ENCODE results near the gene GPR158. TPM values are rescaled to one million over a fixed set of nuclear protein-coding genes. Genes with fewer than 3 reads are reported as not detected.
"Not testable (repeated sequence)": the region's sequence is repeated elsewhere in the genome, so short reads cannot be mapped to it uniquely, and the experiment has no call there.

The GPR158 gene
- polyA plus RNA-seq, 4 donors = 0.25 to 0.44 (median 0.32) TPM

DNA sequence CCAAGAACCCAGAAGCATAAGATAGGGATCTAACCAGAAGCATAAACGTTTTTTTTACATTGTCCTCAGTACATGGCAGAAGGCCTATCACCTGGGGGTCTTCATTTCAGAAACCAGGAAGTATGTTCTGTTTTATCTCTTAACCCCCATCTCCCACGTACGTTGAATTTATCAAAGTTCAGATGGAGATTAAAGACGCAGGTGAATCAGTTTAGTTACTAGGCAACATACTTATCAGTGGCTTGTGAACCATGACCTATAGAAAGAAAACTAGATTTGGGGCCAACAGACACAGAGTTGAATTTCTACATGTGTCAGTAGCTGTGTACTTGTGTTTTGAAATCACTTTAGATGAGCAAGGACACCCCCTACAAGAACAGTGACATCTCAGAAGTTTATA, 122.7 kb downstream of the GPR158 start:
- no peak for DNase-seq (ENCODE audit: low read depth in 4 of 4, low spot score in 3 of 4)

DNA sequence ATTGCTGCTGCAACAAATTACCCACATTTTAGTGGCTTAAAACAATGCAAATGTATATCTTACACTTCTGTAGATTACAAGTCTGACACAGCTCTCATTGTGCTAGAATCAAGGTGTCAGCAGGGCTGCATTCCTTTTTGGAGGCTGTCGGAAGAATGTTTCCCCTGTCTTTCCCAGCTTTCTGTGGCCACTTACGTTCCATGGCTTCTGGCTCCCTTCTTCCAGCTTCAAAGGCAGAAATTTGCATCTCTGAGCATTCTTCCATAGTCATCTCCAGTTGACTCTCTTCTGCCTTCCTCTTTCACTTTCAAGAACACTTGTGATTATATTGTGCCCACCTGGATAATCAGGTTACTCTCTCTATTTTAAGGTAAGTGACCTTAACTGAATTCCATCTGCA, 125.3 kb downstream of the GPR158 start:
- no peak for DNase-seq (ENCODE audit: low read depth in 4 of 4, low spot score in 3 of 4)

DNA sequence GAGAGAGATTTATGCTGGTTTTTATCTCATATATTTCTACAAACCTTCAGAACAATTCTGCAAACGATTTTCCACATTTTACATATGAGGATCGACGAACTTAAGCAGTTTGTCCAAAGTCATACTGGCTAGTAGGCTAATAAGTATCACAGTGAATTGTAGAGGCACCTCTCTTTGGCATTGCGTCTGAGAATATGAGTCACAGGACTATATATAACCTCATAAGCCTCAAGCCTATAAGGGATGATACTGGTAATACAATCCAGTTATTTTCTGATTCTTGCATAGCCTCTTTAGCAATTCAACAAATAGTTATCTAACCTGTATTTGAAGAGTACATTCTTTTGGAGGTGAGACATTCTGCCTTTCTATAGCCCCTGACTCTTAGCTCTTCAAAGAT, 129.8 kb downstream of the GPR158 start:
- DNase-seq (ENCODE audit: low read depth in 4 of 4, low spot score in 3 of 4) = no peak

DNA sequence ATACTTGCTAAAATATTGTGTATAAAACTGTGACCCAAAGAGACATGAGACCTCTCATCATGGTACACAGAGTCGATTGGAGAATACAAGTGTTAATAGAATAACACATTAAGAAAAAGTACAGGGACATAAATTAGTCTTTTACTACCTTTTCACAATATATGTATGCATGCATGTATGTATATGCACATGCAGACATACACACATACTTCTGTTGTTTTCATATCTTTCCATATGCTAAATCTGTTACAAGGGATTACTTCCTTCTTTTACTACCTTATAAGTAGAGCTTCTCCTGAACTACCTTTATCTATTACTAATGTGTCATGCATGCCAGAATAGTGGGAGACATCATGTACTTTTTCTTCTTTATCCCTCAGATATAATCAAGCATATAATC, 131.6 kb downstream of the GPR158 start:
- DNase-seq (ENCODE audit: low read depth in 4 of 4, low spot score in 3 of 4) = no peak

DNA sequence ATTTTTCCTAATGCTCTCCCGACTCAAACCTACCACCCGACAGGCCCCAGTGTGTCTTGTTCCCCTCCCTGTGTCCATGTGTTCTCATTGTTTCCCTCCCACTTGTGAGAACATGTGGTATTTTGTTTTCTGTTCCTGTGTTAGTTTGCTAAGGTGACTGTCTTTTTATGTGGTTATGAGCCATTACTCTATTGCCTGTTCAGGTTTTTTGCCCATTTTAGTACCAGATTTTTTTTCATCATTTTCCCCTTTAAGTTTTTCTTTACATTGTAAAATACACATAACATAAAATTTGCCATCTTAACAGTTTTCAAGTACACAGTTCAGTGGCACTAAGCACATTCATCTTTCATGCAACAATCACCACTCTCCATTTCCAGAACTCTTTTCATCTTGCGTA, 133.5 kb downstream of the GPR158 start:
- DNase-seq (ENCODE audit: low read depth in 4 of 4, low spot score in 3 of 4) = no peak

DNA sequence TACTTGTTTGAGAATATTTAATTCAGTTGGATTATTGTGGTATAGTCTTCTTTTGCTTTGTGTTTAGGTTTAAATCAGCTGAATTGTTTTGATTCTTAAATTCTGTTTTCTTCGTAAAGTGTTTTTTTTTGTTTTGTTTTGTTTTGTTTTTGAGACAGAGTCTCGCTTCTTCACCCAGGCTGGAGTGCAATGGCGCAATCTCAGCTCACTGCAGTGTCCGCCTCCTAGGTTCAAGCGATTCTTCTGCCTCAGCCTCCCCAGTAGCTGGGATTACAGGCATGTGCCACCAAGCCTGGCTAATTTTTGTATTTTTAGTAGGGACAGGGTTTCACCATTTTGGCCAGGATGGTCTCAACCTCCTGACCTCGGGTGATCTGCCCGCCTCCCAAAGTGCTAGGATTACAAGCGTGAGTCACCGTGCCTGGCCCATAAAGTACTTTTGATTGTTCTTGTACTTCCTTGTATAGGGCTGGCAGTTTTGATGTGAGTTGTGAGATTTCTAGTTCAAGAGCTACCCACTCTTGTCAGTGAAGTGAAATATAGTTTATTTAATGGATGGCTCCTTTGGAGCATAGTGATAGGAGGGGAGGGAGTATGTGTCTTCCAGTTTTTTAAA, 142.9 kb downstream of the GPR158 start:
- DNase-seq (ENCODE audit: low read depth in 4 of 4, low spot score in 3 of 4) = not testable (repeated sequence)

DNA sequence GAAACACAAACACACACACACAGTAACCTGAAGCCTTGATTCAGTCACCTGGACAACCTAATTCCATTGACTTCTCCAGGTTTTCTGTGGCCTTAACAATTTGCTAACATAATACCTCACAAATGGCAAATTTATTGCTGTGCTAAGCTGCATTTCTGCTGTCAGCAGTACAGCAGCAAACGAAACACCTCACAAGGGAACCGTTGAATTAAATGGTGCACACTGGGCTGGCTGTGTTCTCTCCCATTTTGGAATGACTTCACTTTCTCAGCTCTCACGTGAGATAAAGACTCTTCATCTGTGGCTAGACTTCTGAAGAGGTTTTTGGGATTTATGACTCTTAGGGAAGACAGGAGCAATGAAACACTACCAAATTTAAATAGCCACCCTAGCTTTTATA, 152.5 kb downstream of the GPR158 start:
- no peak for DNase-seq (ENCODE audit: low read depth in 4 of 4, low spot score in 3 of 4)

DNA sequence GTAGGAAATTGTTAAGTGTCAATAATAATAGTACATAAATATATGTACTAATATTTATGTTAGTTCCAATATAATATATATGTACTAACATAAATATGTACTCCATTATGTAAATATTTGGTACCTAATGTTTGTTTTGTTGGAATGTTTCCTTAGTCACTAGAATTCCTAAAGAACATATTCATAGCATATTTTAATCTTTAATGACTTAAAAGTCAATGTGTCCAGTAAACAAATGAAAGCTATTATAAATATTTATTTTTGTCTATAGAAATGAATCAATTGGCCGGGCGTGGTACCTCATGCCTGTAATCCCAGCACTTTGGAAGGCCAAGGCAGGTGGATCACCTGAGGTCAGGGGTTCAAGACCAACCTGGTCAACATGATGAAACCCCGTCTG, 153.6 kb downstream of the GPR158 start:
- no peak for DNase-seq (ENCODE audit: low read depth in 4 of 4, low spot score in 3 of 4)

DNA sequence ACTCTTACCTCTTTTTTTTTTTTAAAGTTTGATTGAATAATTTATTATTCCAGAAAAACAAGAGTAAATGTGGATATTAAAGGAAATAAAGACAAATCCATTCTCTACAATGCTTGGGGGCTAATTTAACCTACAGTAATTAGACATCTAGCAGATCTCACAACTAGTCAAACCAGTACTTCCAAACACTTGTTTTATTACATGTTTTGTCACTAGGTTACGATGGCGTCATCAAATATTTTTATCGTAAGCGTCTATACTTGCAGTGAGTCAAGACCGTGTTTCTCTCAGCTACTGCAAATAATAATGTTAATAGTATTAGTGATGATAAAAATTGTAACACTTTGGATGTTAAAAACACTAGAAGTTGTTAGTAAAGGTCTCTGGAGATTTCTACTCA, 154.8 kb downstream of the GPR158 start:
- DNase-seq (ENCODE audit: low read depth in 4 of 4, low spot score in 3 of 4) = not testable (repeated sequence)

DNA sequence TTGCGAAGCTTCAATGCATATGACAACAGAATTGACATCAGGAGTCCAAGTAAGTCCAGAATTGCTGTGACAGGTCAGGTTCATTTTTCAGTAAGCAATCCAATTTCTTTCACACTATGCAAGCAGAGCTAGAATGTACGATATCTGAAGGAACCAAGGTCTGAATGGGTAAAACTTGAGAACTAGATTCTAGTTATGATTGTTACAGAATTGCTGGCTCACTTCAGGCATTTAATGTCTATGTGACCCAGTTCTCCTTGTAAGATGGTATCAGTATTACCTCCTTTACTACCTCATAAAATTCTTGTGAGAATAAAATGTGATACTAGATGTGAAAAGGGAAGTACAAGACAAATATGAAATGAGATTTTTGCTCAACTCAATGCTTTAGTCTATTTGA, 159.6 kb downstream of the GPR158 start:
- DNase-seq (ENCODE audit: low read depth in 4 of 4, low spot score in 3 of 4) = no peak

DNA sequence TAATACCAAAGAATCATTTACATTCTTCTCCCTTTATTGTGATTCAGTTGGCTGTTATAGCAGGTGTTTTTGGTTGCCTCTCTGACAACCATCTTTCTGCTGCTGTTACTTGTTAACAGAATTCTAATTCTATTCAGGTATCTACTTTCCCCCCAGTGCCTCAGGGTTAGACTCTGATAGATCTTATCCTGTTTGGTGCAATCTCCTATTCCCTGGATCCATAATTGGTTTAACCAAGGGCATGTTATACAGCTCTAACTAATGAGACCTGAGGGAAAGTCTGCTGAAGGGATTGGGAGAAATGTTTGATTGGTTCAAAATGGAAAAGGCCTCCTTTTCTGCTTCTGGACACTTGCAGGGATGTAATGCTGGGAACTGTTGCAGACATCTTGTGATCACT, 161.5 kb downstream of the GPR158 start:
- no peak for DNase-seq (ENCODE audit: low read depth in 4 of 4, low spot score in 3 of 4)

DNA sequence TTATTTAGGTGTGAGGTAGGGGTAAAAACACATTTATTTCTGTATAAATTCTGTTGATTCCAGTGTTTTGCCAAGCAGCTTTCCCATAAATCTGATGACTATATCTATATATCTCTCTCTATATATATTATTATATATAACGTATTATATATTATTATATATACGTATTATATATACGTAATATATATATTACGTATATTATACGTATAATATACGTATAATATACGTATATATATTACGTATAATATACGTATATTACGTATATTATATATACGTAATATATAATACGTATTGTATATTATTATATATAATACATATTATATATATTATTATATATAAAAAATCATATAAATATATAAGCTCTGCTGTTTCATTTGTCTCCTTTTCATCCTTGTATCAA, 163.5 kb downstream of the GPR158 start:
- DNase-seq (ENCODE audit: low read depth in 4 of 4, low spot score in 3 of 4) = no peak

DNA sequence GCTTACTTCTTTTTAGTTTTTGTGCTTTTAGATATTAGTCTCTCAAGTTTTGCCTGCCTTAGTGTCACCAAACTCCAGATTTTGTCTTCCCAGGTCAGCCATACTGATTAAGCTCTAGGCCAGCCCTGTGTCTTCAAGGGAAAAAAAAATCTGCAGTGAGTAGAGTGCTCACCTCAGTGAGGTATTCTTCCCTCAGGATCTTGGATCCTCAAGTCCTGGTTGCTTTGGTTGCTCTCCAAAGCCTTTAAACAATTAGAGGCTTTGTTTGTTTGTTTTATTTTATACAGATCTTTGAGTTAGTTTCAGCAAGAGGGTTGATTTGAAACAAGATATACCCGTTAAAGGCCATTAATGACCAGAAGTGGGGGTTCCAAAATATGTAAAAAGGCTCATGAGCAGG, 165.2 kb downstream of the GPR158 start:
- DNase-seq (ENCODE audit: low read depth in 4 of 4, low spot score in 3 of 4) = no peak

DNA sequence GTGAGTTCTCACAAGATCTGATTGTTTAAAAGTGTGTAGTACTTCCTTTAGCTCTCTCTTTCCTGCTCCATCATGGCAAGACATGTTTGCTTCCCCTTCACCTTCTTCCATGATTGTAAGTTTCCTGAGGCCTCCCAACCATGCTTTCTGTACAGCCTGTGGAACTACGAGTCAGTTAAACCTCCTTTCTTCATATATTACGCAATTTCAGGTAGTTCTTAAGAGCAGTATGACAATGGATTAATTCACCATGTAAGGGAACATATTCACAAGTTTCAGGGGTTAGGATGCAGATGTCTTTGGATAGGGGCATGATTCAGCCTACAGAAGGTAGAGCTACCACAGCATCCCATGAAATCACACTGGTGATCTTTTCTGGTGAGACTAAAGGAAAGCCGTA, 174.7 kb downstream of the GPR158 start:
- no peak for DNase-seq (ENCODE audit: low read depth in 4 of 4, low spot score in 3 of 4)

DNA sequence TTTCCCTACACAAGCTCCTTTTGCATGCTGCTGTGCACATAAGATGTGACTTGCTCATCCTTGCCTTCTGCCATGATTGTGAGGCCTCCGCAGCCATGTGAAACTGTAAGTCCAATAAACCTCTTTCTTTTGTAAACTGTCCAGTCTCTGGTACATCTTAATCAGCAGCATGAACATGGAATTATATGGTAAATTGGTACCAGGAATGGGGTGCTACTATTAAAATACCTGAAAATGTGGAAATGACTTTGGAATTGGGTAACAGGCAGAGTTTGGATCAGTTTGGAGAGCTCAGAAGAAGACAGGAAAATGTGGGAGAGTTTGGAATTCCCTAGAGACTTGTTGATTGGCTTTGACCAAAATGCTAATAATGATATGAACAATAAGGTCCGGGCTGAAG, 181.8 kb downstream of the GPR158 start:
- no peak for DNase-seq (ENCODE audit: low read depth in 4 of 4, low spot score in 3 of 4)

DNA sequence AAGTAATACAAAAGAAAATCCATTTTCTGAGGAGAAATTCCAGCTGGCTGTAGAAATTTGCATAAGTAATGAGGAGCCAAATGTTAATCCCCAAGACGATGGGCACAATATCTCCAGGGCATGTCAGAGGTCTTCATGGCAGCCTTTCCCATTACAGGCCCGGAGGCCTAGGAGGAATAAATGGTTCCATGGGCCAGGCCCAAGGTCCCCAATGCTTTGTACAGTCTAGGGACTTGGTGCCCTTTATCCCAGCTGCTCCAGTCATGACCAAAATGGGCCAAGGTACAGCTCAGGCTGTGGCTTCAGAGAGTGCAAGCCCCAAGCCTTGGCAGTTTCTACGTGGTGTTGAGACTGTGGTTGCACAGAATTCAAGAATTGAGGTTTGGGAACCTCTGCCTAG, 182.5 kb downstream of the GPR158 start:
- no peak for DNase-seq (ENCODE audit: low read depth in 4 of 4, low spot score in 3 of 4)

DNA sequence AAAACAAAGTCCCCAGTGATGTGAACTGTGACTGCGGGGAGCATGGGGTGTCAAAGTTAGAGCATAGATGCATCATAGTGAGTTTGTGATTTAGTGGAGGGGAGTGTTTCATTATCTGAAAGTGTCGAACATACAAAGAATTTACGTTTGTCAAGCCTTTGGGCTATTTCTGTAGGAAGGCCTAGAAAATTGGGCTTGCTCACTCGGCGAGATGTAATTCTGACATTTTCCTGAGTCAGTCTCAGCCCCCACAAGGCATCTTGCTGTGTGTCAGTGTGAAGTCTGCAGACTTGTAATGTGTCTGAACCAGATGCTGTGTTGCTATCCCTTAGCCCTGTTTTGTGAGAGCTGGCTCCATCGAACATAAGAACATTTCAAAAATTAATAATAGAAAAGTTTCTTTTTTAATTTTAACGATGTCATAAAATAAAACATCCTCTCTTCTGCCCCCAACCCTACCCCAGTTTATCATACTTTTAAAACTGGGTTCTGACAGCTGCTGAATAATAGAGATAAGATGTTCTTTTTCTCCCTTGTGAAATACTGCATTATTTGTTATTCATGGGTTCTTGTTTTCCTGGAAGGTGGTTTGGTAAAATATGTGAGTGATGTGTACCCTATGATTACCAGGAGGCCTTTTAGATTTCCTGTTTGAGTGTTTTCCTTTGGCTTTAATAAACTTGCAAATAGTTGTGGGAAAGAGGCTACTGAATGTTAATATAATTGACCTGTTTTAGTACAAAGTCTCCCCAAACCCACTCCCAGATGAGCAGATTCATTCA, 207.4 kb downstream of the GPR158 start:
- no peak for DNase-seq (ENCODE audit: low read depth in 4 of 4, low spot score in 3 of 4)

DNA sequence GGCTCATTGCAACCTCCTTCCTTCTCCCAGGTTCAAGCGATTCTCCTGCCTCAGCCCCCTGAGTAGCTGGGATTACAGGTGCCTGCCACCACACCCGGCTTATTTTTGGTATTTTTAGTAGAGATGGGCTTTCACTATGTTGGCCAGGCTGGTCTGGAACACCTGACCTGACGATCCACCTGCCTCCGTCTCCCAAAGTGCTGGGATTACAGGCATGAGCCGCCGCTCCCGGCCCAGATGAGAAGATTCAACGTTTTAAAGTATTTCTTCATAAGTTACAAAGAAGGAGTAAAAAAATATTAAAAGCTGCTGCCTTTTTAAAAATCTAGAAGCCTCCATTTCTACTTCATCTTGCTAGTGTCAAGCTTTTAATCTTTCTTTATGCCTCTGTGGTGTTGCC, 208.1 kb downstream of the GPR158 start:
- not testable (repeated sequence) for DNase-seq (ENCODE audit: low read depth in 4 of 4, low spot score in 3 of 4)

DNA sequence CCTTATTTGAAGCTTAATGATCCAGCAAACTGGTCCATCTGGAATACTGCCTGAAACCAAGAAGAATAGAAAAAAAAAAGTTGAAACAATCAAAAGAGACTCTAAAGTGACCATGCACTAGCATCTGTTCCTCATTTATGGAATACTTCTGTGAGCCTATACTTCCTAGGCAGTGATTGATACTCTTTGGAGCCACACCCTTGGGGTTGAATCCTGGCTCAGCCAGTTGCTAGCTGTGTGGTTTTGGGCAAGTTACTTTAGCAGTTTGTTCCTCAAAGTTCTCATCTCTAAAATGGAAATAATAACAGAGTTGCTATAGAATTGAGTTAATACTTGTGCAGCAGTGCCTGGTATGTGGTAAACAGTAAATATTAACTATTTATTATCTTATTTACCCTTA, 208.9 kb downstream of the GPR158 start:
- DNase-seq (ENCODE audit: low read depth in 4 of 4, low spot score in 3 of 4) = no peak

DNA sequence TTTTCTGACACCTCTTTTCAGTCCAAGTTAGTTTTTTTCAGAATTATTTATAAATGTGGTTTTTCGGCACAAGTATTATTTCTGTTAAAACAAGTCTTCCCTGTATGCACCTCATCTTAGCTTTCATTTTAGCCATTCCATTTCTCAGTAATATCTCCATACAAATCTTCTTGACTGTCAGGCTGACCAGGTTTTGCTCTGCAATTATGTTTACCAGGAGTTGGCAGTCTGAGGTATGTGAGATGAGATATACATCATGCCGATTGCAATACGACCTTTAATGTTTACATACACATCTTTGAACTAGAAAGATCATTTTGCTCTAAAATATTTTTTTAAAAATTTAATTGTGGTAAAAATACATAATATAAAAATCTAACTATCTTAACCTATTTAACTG, 209.8 kb downstream of the GPR158 start:
- no peak for DNase-seq (ENCODE audit: low read depth in 4 of 4, low spot score in 3 of 4)

DNA sequence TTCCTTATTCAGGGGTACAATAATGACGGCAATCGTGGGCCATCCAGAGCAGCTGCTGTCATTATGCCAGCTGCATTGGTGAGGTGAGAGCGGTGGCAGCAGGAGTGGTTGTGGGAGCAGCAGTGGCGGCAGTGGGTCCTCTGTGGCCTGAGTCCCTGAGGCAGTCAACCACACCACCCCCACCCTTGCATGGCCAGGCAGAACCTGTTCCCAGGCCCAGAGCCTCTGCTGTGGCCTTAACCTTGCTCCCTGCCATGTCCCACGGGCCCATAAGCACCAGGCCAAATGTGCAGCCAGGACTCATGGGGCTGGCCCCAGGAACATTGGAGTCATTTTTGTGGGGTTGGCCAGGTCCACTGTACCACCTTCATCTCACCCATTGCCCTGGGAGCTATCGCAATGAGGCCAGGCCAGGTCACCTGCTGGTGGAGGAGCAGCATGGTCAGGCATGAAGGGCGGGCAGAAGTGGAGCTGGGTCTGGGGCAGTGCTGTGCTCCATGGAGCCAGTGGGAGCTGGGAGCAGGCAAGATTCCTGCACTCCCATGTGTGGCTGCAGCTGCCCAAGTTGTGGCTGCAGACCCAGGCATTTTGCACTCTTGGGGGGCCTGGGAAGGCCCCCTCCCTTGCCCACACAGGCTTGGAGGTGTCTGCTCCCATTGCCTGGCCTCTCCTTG, 213.5 kb downstream of the GPR158 start:
- DNase-seq (ENCODE audit: low read depth in 4 of 4, low spot score in 3 of 4) = no peak

DNA sequence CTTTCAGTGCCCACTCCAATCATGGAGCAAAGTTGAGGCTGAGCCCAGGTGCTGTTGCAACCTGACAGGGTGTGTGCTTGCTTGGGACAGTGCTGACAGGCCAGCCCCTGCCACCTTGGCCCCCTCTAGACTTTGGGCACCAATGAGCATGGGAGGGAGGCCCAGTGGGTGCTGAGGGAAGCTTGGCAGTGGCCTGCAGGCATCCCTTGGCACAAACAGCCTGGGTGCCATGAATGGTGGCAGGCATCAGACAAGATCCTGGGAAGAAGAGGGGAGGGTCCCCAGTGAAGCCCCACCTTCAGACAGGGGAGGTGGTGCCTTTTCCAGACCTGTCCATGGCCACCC, 214.0 kb downstream of the GPR158 start:
- DNase-seq (ENCODE audit: low read depth in 4 of 4, low spot score in 3 of 4) = no peak
